SK-N-DZ (cell line): Measurements from ENCODE around the gene CYP2D6. TPM values are rescaled to one million over a fixed set of nuclear protein-coding genes. Genes with fewer than 3 reads are reported as not detected.
A peak's percentile ranks its signal among the peaks of the same experiment; 100 is the strongest.
"Not testable (repeated sequence)": the region's sequence is repeated elsewhere in the genome, so short reads cannot be mapped to it uniquely, and the experiment has no call there.

ENCODE experiments used
- DNase-seq: peaks from one replicate; pipeline ENCODE4 v3.0.0-alpha.2; 2015; ENCODE audit warnings: low spot score
- polyA plus RNA-seq, 2 experiments: library from polyadenylated mRNA; depleted of rRNA; stranded (reverse); fragments of >200 nt; gene quantifications; 2 replicates each; pipeline ENCODE4 v1.2.3, GENCODE V29; 2014

CYP2D6 gene
- polyA plus RNA-seq (2014; cell fraction: cytosol; rRNA removed) = 0.14 and 0.31 TPM in 2 replicates
- 11.4 and 12.4 TPM in 2 replicates for polyA plus RNA-seq (2014; cell fraction: nucleus; rRNA removed)

DNA sequence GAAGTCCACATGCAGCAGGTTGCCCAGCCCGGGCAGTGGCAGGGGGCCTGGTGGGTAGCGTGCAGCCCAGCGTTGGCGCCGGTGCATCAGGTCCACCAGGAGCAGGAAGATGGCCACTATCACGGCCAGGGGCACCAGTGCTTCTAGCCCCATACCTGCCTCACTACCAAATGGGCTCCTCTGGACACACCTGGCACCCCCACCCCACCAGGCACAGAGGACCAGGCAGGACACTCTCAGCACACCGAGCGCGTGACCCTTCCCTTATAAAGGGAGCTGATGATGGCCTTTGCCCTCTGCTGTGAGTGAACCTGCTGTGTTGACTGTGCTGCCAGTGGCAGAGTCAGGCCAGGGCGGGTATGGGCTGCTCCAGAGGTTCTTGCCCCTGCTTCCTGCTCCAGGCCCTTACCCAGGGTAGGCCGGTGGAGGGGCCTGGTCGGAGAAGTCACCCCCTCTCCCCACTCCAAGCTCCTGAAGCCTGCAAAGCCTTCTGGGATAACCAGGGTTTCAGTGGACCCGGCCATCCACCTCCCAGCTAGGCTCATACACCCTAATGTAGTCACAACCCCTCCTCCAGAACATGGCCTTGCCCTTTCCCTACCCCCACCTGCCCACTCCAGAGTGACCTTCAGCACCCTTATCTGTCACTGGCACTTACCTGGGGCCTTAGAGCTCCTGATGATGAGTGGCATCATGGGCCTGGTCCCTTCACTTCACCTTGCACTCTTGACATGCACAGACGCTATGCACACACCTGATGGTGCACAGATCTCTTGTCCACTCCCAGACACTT is at the start of gene CYP2D6:
Gene CYP2D6 (minus strand): TSS at position 172 of the 793 bp plus-strand sequence. CDS start 19 bp downstream, at position 153.
- not testable (repeated sequence) for DNase-seq

GRCh38 chr22:42179616-42180015 is 49.0 kb upstream of the CYP2D6 start:
- DNase-seq = no peak

- DNase-seq = no peak
Observed at GRCh38 chr22:42178910-42179519, 48.4 kb upstream of the CYP2D6 start.

DNA sequence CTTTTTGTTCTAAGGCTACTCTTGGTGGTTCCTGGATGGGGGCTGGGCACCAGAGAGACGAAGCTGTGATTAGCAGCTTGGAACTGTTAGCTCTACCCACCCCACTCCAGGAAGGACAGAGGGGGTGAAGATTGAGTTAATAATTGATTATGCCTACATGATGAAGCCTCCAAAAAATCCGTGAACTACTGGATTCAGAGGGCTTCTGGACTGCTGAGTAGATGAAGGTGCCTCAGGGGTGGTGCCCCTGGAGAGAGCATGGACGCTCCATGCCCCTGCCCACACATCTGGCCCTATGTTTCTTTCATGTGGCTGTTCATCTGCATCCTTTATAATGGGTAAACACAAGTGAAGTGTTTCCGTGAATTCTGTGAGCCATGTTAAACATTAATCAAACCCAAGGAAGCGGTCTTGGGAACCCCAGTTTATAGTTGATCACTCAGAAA is 47.3 kb upstream of the CYP2D6 start:
- DNase-seq = no peak

DNA sequence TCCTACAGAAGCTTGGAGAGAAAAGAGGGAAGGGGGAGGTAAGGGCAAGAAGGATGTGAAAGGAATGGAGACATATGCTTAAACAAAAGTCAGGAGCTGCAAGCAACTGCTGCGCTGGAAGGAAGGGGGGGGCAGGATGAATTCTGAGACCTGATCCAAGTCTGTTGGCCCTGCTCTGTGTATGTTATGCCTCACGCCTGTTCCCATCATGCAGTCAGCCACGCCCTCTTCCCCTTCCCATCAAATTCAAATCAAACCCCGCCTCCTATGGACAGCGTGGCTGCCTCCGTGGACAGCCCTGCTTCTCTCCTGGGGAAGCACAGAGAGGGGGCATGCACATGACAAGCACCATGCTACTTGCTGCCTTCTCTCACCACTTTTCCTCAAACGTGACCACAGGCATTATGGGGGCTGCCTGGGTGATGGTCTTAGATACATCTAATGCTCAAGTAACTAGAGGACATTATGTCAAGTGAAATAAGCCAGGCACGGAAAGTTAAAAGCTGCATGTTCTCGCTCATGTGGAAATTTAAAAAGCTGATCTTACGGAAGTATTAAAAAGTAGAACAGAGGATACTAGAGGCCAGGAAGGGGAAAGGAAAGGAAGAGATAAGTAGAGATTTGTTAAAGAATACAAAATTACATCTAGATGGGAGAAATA is 45.8 kb upstream of the CYP2D6 start:
- DNase-seq = no peak

DNA sequence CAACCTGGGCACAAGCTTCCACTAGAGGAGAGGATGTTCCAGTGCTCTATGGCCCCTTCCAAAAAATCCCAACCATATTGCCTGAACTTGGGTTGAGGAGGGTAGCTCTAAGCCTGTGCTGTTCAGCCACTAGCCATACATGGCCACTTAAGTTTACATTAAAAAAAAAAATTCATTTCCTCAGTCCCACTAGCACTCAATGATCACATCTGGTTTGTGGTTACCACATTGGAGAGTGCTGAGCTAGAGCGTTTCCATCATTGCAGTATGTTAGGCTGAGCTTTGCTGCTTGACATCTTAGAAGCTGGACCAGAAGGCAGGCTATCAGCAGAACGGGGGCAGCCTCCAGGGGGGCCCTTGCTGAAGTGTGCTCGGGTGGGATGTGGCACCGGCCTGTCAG is 43.5 kb upstream of the CYP2D6 start:
- no peak for DNase-seq

DNA sequence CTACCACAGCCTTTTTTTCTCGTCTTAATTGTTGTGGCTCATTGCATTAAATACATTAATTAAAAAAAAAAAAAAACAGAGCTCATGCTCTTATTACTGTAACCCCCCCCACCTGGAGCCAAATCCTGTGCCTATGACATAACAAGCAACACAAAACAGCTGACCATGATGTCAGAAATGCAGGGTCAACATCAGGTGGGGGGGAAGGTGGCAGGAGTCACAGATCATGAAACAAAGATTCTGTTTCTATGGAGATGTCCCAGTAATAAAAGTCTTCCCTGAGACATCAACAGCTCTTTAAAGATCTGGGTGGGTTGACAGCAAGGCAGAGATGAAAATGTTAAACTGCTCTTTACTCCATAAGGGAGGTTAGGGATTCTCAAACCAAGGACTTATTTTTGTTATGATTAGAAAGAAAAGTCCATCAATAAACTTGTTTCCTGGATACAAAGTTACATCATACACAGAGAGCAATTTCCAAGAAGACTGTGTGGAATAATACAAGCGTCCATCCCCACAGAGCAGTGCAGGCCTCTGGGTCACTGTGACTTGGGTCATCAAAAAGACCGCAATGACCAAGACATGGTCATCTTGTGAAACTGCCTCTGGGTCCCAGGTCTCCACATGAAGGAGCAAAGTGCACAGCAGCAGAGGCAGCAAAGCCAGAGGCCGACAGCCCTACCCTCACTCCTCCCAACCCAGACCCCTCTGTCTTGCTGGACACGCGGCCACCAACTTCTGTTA is 42.7 kb upstream of the CYP2D6 start:
- no peak for DNase-seq

DNA sequence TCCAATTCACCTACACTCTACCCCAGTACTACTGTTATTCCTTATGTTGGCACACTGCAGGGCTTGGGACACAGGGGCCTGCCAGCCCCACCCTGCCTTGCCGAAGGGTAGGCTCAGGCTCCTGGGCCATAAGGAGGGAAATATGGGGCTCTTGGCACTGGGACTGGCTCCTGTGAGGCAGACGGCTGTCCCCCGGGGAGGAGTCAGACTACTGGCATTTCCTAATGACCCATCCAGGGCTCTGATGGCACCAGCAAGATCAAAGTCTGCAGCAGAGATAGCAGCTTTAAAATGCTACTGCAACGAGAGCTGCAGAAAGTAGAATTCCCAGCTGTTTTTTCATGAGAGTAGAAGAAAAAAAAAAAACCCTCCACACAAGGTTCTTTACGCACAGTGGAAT is 42.2 kb upstream of the CYP2D6 start:
- DNase-seq = no peak

DNA sequence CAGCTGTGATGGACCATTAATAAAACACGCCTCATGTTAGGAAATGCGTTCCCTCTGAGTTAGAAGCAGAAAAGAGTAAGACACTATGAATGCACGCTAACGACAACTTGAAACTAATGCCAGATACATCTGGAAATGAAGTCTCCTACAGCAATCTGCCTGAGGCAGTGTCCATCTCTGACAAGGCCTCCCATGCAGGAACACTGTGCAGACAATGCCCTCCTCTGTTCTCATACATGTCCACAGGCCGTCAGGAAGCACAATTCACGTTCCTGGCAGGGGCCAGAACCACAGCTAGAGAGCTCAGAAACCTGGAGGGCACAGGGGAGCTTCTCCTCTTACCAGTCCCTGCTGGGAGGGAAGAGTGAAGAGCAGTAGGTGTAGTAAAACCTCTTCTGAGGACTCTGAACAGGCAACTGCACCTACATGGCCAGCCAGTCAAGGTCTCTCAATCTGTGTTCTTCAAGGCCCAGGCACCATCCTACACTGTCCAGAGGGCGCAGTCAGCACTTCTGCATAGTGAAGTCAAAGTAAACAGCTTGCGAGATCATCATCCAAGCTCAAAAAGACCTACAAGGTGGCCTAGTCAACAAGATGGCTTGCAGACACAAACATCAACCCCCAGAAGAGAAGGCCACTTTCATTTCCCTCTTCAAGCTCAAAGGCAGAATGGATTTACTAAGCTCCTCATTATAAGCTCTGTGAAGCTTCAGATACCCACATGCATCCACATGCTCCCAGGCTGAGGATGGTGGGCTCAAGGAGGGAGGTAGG is 41.5 kb upstream of the CYP2D6 start:
- no peak for DNase-seq

GRCh38 chr22:42171417-42171816 is 40.8 kb upstream of the CYP2D6 start:
- no peak for DNase-seq

- DNase-seq = no peak
Observed at GRCh38 chr22:42170946-42171345, 40.3 kb upstream of the CYP2D6 start.

DNA sequence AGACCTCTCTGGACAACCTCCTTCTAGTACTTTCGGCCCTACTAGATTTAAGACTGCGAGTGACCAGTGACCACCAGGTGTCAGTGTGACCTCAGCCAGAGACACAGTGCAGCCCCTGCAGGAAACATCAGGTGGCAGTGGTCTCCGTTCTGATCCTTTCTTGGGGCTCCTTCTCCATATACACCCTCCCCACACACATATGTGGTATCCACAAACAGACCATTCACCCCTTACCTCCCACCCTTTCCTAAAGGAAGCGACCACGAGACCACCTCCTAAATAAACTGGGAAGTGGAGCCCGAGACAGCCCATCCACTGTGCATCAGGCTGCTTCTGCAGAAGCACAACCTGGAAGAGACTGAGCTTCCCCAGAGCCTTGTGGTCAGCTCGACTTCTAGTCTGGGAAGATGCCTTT is 38.5 kb upstream of the CYP2D6 start:
- DNase-seq = peak; percentile 79

DNA sequence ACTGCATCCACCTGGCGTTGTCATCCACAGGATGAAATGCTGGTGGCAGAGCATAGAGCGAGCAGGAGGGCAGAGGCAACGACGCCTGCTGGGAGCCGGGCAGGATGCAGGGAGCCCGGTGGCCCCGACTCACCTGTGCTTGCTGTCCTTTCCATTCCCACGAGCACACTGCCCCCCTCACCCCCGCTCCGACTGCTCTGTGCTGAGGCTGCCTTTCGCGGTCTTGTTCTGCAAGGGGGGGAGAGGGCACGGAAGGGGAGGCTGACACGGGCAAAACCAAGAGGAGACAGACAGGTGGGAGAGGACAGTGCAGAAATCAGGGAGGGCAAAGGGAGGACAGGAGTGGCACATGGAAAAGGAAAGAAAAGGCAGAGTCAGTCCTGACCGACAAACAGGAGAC is 37.9 kb upstream of the CYP2D6 start:
- no peak for DNase-seq

DNA sequence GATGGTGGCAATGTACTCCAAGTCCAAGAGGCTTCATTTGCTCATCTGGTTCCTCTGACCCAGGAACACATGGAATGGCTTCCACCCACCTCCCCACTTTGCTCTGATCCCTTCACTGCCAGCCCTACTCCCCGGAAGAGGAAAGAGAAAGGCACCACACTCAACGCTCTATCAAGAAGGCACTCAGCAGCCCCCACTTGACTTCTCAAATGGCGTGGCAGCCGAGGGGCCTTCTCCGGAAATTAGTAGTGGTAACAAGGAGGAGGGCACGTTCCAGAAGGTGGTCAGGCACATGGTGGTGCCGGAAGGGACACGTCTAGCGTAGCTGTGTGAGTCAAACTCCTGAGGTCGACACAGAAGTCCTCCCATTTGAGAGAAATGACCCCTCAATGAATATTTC is 36.5 kb upstream of the CYP2D6 start:
- DNase-seq = no peak

DNA sequence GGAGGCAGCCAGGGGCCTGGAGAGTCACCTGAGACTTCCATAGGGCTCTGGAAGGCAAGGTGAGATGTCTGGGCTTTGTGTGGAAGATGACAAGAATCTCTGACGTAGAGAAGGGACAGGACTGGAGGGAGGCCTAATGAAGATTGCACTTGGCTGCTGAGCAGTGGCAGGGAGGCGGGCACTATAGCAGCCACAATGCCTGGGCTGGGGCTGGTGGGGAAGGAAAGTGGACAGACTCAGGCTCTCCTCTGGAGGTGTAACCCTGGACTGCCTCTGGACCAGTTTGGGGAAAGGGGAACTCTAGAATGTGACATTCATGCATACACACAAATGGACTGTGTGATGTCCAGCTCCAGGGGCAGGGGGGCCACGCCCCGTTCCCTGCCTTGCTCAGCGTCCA is 34.3 kb upstream of the CYP2D6 start:
- no peak for DNase-seq

DNA sequence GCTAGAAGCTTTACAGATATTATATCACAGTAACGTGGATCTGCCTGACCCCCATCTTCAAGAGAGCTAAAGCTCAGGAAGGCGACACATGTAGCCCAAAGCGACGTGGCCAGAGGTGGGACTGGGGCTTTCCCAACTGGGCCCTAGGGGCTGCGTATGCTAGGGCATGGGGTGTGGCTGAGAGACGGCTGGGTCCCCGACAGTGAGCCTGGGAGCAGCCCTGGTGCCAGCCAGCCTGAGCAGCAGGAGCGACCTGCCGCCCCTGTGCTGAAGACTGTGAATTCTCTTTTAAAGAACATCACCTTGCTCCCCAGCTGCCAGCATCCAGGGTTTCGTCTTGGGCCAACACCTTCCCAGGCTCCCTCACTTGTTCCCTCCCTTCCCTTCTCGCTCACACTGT is 32.9 kb upstream of the CYP2D6 start:
- DNase-seq = no peak

DNA sequence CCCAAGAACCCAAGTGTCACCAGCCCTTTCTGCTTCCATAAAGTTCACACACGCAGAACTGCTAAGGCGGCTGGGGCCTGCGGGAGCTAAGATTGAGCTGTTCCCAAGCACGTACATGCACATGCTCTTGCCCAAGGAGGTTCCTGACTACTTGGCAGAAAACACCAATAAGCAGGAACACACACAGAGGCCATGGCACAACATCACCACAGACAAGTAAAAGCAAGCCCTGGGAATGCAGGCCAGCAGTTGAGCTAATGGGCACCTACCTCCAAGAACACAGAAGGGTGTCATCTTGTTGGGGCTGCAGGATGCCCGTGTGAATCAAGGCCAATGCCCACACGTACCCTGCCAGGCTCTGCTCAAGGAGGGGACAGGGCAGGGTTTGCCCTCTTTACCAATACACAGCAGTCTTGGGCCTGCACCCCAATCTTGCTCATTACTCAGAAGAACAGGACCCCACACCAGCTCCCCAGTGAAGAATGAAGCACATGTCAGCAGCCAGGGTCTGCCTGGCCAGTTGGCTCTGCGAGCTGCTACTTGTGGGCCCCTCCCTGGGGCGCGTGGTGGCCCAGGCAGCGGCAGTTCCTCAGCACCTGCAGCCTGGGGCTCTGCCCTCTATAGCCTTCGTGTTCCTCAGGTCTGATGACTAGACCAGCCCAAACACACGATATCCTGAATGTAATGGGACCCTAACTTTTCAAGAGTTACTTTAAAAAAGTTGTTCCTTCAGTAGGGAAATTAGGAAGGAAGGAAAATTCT is 32.3 kb upstream of the CYP2D6 start:
- DNase-seq = no peak

DNA sequence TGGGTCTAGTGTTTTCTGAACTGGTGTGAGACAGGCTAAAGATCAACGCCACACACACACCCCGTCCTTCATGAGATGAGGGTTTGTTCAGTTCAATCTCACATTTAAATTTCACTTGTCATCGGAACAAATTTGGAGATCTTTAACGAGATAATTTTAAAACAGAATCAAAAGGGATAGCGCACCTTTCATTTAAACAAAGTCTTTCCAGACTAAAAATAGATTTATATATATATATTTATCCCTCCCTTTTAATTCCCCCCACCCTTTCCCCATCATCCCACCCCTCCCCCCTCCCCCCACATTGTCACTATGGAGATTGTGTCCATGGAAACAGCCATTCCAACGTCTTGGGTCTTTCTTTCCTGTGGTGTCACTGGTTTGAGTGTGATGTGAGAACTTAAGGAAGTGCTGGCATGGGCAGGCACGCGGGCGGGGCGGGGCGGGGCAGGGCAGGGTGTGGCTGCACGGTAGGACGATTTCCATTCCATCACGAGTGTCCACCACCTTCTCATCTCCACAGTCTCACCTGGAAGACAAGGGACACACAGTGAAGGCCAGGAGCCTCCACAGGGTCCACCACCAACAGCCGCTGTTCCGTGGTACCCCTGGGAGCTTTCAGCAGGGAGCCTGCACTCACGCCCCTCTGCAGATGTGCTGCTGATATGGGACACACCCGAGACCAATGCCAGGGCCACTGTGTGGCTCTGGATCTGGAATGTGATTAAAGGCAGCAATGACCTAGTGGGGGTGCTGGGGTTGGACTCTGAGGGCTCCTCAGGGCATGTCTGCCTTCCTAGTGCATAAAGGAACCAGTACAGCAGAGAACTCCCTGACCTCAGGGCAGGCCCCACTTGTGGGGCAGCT is 30.5 kb upstream of the CYP2D6 start:
- no peak for DNase-seq

GRCh38 chr22:42160251-42160650 is 29.6 kb upstream of the CYP2D6 start:
- DNase-seq = no peak
